SH-SY5Y (cell line): ENCODE data around the gene FMO2.

Experiments
- GATA2 ChIP-seq: IDR thresholded peaks from 2 replicates; pipeline ENCODE4 v1.6.1; 2011; ENCODE audit warnings: mild to moderate bottlenecking, low read depth, low read length
- GATA3 ChIP-seq: IDR thresholded peaks from 2 replicates; pipeline ENCODE4 v1.6.1; 2011; ENCODE audit warnings: low read depth, mild to moderate bottlenecking, low read length, moderate library complexity

GRCh38 chr1:171140401-171140800 lies 44.7 kb upstream of the FMO2 start:
- TF ChIP-seq GATA2 (no peak), GATA3 (no peak)
